Vagina (tissue), 2 donors: Measurements from ENCODE around the gene TRPC4.

Experiments
- POLR2A ChIP-seq, 2 donors: fragments of 450-650 bp; IDR thresholded peaks; one replicate each; pipeline ENCODE4 v1.6.1; 2017; ENCODE audit warnings: antibody characterized with exemption in 2 of 2, mild to moderate bottlenecking in 2 of 2, moderate library complexity in 2 of 2
- TF ChIP-seq, protein P1 (sequence below), 3 experiments: fragments of 450-650 bp in 2 of 3; fragments of 200-600 bp in 1 of 3; sonication (generic) in 1 of 3; IDR thresholded peaks; one replicate each; pipeline ENCODE4 v1.5.1; 2017 to 2019; ENCODE audit warnings: antibody characterized with exemption in 3 of 3, mild to moderate bottlenecking in 2 of 3, moderate library complexity in 2 of 3

- TF ChIP-seq, protein P1, sequence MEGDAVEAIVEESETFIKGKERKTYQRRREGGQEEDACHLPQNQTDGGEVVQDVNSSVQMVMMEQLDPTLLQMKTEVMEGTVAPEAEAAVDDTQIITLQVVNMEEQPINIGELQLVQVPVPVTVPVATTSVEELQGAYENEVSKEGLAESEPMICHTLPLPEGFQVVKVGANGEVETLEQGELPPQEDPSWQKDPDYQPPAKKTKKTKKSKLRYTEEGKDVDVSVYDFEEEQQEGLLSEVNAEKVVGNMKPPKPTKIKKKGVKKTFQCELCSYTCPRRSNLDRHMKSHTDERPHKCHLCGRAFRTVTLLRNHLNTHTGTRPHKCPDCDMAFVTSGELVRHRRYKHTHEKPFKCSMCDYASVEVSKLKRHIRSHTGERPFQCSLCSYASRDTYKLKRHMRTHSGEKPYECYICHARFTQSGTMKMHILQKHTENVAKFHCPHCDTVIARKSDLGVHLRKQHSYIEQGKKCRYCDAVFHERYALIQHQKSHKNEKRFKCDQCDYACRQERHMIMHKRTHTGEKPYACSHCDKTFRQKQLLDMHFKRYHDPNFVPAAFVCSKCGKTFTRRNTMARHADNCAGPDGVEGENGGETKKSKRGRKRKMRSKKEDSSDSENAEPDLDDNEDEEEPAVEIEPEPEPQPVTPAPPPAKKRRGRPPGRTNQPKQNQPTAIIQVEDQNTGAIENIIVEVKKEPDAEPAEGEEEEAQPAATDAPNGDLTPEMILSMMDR (IDR thresholded peaks at IDR 0.05) = no peak
- no peak for TF ChIP-seq POLR2A (IDR thresholded peaks at IDR 0.05)
These were observed 203.5 kb downstream of the TRPC4 start for GRCh38 chr13:37666036-37666435.
